GM12878 (cell line): Measurements from ENCODE around the gene COMMD3. TPM values are rescaled to one million over a fixed set of nuclear protein-coding genes. Genes with fewer than 3 reads are reported as not detected.
"Not testable (repeated sequence)": the region's sequence is repeated elsewhere in the genome, so short reads cannot be mapped to it uniquely, and the experiment has no call there.

Experiments
- ATAC-seq: fragments of 200-7000 bp; cut with Tn5 transposase; 3 replicates; pipeline ENCODE4 v1.9.1; 2020; ENCODE audit warnings: mild to moderate bottlenecking, moderate library complexity
- BruUV-seq: library from RNA; stranded (reverse); fragments of 400-500 nt; replicated peaks from 2 replicates; lab custom pipeline; 2021; lab: Mats Ljungman, UMichigan
- CTCF ChIA-PET: fragments of 300-600 bp; sonication (Branson Sonifier 250); formaldehyde crosslinking; extraction: SDS; loops from one replicate; lab custom pipeline; 2021; ENCODE audit warnings: inconsistent platforms; lab: Yijun Ruan, JAX
- POLR2A ChIA-PET: fragments of 350-600 bp; formaldehyde crosslinking; extraction: SDS; loops from one replicate; lab custom pipeline; 2021; ENCODE audit warnings: inconsistent platforms; lab: Charles Lee
- RAD21 ChIA-PET: fragments of 300-600 bp; sonication (Branson Sonifier 250); formaldehyde crosslinking; loops from one replicate; lab custom pipeline; 2023; ENCODE audit warnings: antibody characterized with exemption; ENCODE audit not compliant: unreplicated experiment; lab: Charles Lee
- SMC1A ChIA-PET: fragments of 300-600 bp; sonication (Branson Sonifier 250); formaldehyde crosslinking; loops from one replicate; lab custom pipeline; 2023; ENCODE audit not compliant: unreplicated experiment, uncharacterized antibody; lab: Charles Lee
- DNase-seq: peaks from one replicate; pipeline ENCODE4 v3.0.0-alpha.2; 2011; ENCODE audit warnings: low read depth, low spot score
- FAIRE-seq: peaks from 3 replicates; lab custom pipeline; 2011; peaks lifted over from hg19 to GRCh38; lab: Jason Lieb, UNC
- H2AFZ ChIP-seq: 2 replicates; pipeline ENCODE4 v1.6.0; 2011; ENCODE audit warnings: low read depth, low read length, control low read depth; ENCODE audit not compliant: control insufficient read depth
- H3K27ac ChIP-seq: 2 replicates; pipeline ENCODE4 v1.5.1; 2011; ENCODE audit warnings: control low read depth; ENCODE audit not compliant: control insufficient read depth, insufficient read depth
- H3K27me3 ChIP-seq, 2 experiments: replicated peaks in 1 of 2; 2 replicates each; pipeline versions ENCODE4 v1.6.0 to v1.6.1; 2011; ENCODE audit warnings: low read length in 1 of 2; ENCODE audit not compliant: control insufficient read depth in 2 of 2, insufficient read depth in 2 of 2
- H3K36me3 ChIP-seq, 2 experiments: 2 replicates each; pipeline ENCODE4 v1.5.1; 2011; ENCODE audit warnings: low read length in 1 of 2; ENCODE audit not compliant: control insufficient read depth in 2 of 2, insufficient read depth in 2 of 2
- H3K4me1 ChIP-seq: 2 replicates; pipeline ENCODE4 v1.6.1; 2011; ENCODE audit warnings: mild to moderate bottlenecking, low read length, moderate library complexity, mixed read lengths; ENCODE audit not compliant: control insufficient read depth, insufficient read depth
- H3K4me2 ChIP-seq: 2 replicates; pipeline ENCODE4 v1.6.0; 2011; ENCODE audit warnings: control low read depth; ENCODE audit not compliant: control insufficient read depth, insufficient read depth
- H3K4me3 ChIP-seq: fragments of 200-600 bp; sonication (generic); 2 replicates; pipeline ENCODE4 v1.5.1; 2016
- H3K79me2 ChIP-seq: 2 replicates; pipeline ENCODE4 v1.6.0; 2011; ENCODE audit warnings: low read length; ENCODE audit not compliant: control insufficient read depth, insufficient read depth
- H3K9ac ChIP-seq: 2 replicates; pipeline ENCODE4 v1.8.0; 2011; ENCODE audit warnings: low read length, control low read depth, mixed read lengths; ENCODE audit not compliant: control insufficient read depth, insufficient read depth
- H3K9me3 ChIP-seq: replicated peaks from 3 replicates; pipeline ENCODE4 v1.5.1; 2011; ENCODE audit warnings: mild to moderate bottlenecking, low read length; ENCODE audit not compliant: control insufficient read depth, insufficient read depth
- H4K20me1 ChIP-seq: 2 replicates; pipeline ENCODE4 v1.6.0; 2011; ENCODE audit not compliant: control insufficient read depth, insufficient read depth
- HDAC2 ChIP-seq: fragments of 200-600 bp; sonication (generic); IDR thresholded peaks from 2 replicates; pipeline ENCODE4 v1.6.1; 2017
- SMAD5 ChIP-seq: IDR thresholded peaks from 2 replicates; pipeline ENCODE4 v1.6.1; 2016; ENCODE audit warnings: antibody characterized with exemption, low read depth
- WGBS: methylation state at CpG from one replicate; pipeline ENCODE4 v1.1.6; 2016; ENCODE audit warnings: low lambda C conversion rate; ENCODE audit not compliant: insufficient replicate concordance, insufficient coverage; ENCODE audit errors: missing lambda C conversion rate; 5-methylcytosine and 5-hydroxymethylcytosine counted together
- in situ Hi-C: fragments of 300-500 bp; cut with MboI; formaldehyde crosslinking; loops from 9 replicates; pipeline ENCODE4 v1.14.3; 2018; ENCODE audit warnings: mixed read lengths
- intact Hi-C: fragments of 100-400 bp; cut with micrococcal nuclease; formaldehyde crosslinking; loops from one replicate; pipeline ENCODE4 v1.14.2; 2022; ENCODE audit not compliant: unreplicated experiment
- polyA plus RNA-seq, 11 experiments: library from polyadenylated mRNA; depleted of rRNA in 4 of 11; unstranded in 6 of 11; stranded (reverse) in 5 of 11; fragments of >200 nt; fragmentation: Nextera tagmentation in 4 of 11; fragmentation: Illumina TruSeq in 1 of 11; extraction: Ambion mirVana in 4 of 11; extraction: Trizol in 1 of 11; gene quantifications; 1 replicate in 1 of 11; 2 replicates in 10 of 11; pipeline versions ENCODE4 v1.2.1 to v1.2.3, GENCODE V29; 2011 to 2016; ENCODE audit warnings: inconsistent platforms in 2 of 11, missing spikeins in 2 of 11, low read depth in 1 of 11
- total RNA-seq, 4 experiments: library from RNA; depleted of rRNA in 3 of 4; stranded (reverse); fragments of >200 nt in 3 of 4; fragmentation: Illumina TruSeq in 1 of 4; extraction: Trizol in 1 of 4; gene quantifications; 2 replicates each; pipeline versions ENCODE4 v1.2.1 to v1.2.3, GENCODE V29; 2013 to 2021

Gene COMMD3
- total and polyA plus RNA-seq, 10 of the 15 experiments (the other 5 are each of a cell fraction or from before 2014, with no cell fraction given): 64.5 to 248 (median 84.4) TPM

- CTCF ChIA-PET: no interaction called here
- WGBS: 97% methylated on average over 4 of the region's 4 CpGs
Observed at GRCh38 chr10:22309180-22310000, 6.8 kb upstream of the COMMD3 start.

GRCh38 chr10:22310012-22310411 lies 6.2 kb upstream of the COMMD3 start:
- in situ Hi-C loops, H4K20me1 ChIP-seq, H3K79me2 ChIP-seq, FAIRE-seq, BruUV-seq, CTCF ChIA-PET, H3K36me3 ChIP-seq, ATAC-seq, H3K9me3 ChIP-seq, H3K27ac ChIP-seq, H3K9ac ChIP-seq, H2AFZ ChIP-seq, H3K4me3 ChIP-seq, H3K4me1 ChIP-seq, H3K27me3 ChIP-seq, DNase-seq, H3K4me2 ChIP-seq: not testable (repeated sequence)
- WGBS: 94% methylated on average over 10 of the region's 10 CpGs
- ChIA-PET RAD21 (interaction anchor here (1.1 kb wide), 1 partner anchor 318 kb away, joined by 3 read pairs; no protein-coding TSS in a partner anchor), SMC1A (interaction anchor here (0.8 to 1.5 kb wide), 2 partner anchors 13 to 39 kb away, joined by 3 read pairs; no protein-coding TSS in a partner anchor), POLR2A (interaction anchor here (0.5 kb wide), 1 partner anchor 230 kb away, joined by 6 read pairs; no protein-coding TSS in a partner anchor)
- intact Hi-C loops: loop anchor here (10.0 kb wide), 2 partner anchors 405 to 815 kb away; partner anchors contain the start of gene PIP4K2A

More at GRCh38 chr10:22309180-22310000, 6.8 kb upstream of the COMMD3 start:
- no peak for TF ChIP-seq SMAD5
- no peak for TF ChIP-seq HDAC2
- no peak overlapping the region for H3K9ac ChIP-seq
- no peaks in the 10 kb centered on the region for H3K27me3 ChIP-seq
- ChIA-PET RAD21 (interaction anchor here (1.1 kb wide), 1 partner anchor 318 kb away, joined by 3 read pairs; no protein-coding TSS in a partner anchor), SMC1A (interaction anchor here (1.5 kb wide), 1 partner anchor 12 kb away, joined by 3 read pairs; no protein-coding TSS in a partner anchor), POLR2A (interaction anchor here (0.5 kb wide), 1 partner anchor 231 kb away, joined by 6 read pairs; no protein-coding TSS in a partner anchor)
- no peak overlapping the region for H2AFZ ChIP-seq
- H3K4me1 ChIP-seq: no peaks in the 10 kb centered on the region
- ATAC-seq (no peak), FAIRE-seq (no peak), DNase-seq (no peak)
- intact Hi-C loops (no loop called here), in situ Hi-C loops (no loop called here)
- no peaks in the 10 kb centered on the region for H3K9me3 ChIP-seq
- H3K4me2 ChIP-seq: no peak overlapping the region
- H3K36me3 ChIP-seq: no peaks in the 10 kb centered on the region
- BruUV-seq: no TSS peak
- no peak overlapping the region for H3K4me3 ChIP-seq
- no peaks in the 10 kb centered on the region for H3K79me2 ChIP-seq
- no peak overlapping the region for H3K27ac ChIP-seq
- no peaks in the 10 kb centered on the region for H4K20me1 ChIP-seq
